Caco-2 (cell line): ENCODE results near the gene LRGUK. TPM values are rescaled to one million over a fixed set of nuclear protein-coding genes. Genes with fewer than 3 reads are reported as not detected.

Source experiments
- BruUV-seq: library from RNA; stranded (reverse); fragments of 400-500 nt; replicated peaks from 2 replicates; lab custom pipeline; 2021; lab: Mats Ljungman, UMichigan
- CTCF ChIA-PET: fragments of 300-600 bp; sonication (Branson Sonifier 250); formaldehyde crosslinking; loops from one replicate; lab custom pipeline; 2022; ENCODE audit warnings: antibody characterized with exemption; lab: Charles Lee
- POLR2A ChIA-PET: fragments of 300-600 bp; sonication (Branson Sonifier 250); formaldehyde crosslinking; loops from one replicate; lab custom pipeline; 2022; ENCODE audit warnings: antibody characterized with exemption; lab: Charles Lee
- DNase-seq, 2 experiments: peaks; one replicate each; pipeline versions ENCODE4 v3.0.0 to v3.0.0-alpha.2; 2020 to 2022
- H3K27me3 ChIP-seq: replicated peaks from 2 replicates; pipeline ENCODE4 v1.6.0; 2011; ENCODE audit warnings: low read length; ENCODE audit not compliant: control insufficient read depth, insufficient read depth
- H3K36me3 ChIP-seq: 2 replicates; pipeline ENCODE4 v1.5.1; 2011; ENCODE audit warnings: low read length; ENCODE audit not compliant: control insufficient read depth, insufficient read depth
- H3K4me1 ChIP-seq: fragments of 250-450 bp; sonication (Bioruptor Pico); 2 replicates; pipeline ENCODE4 v1.5.1; 2020; ENCODE audit warnings: mild to moderate bottlenecking
- H3K4me3 ChIP-seq: 2 replicates; pipeline ENCODE4 v1.5.1; 2011; ENCODE audit warnings: low read depth, mild to moderate bottlenecking, control low read depth, low read length
- H3K9me3 ChIP-seq: fragments of 250-450 bp; sonication (Bioruptor Pico); 2 replicates; pipeline ENCODE4 v1.5.1; 2020; ENCODE audit warnings: mild to moderate bottlenecking, moderate library complexity
- H3K27ac Mint-ChIP-seq: one replicate; pipeline ENCODE4 v1.8.0; 2022; ENCODE audit warnings: mixed read lengths; ENCODE audit not compliant: unreplicated experiment
- H3K27me3 Mint-ChIP-seq: one replicate; pipeline ENCODE4 v1.8.0; 2022; ENCODE audit warnings: mixed read lengths; ENCODE audit not compliant: insufficient read depth, unreplicated experiment
- H3K36me3 Mint-ChIP-seq: one replicate; pipeline ENCODE4 v1.8.0; 2022; ENCODE audit warnings: mild to moderate bottlenecking, mixed read lengths; ENCODE audit not compliant: insufficient read depth, unreplicated experiment
- H3K4me1 Mint-ChIP-seq: one replicate; pipeline ENCODE4 v1.8.0; 2022; ENCODE audit warnings: low read depth, mixed read lengths; ENCODE audit not compliant: unreplicated experiment
- H3K4me3 Mint-ChIP-seq: one replicate; pipeline ENCODE4 v1.8.0; 2022; ENCODE audit warnings: mild to moderate bottlenecking, moderate library complexity, mixed read lengths; ENCODE audit not compliant: unreplicated experiment
- H3K9me3 Mint-ChIP-seq: one replicate; pipeline ENCODE4 v1.8.0; 2022; ENCODE audit warnings: mixed read lengths; ENCODE audit not compliant: unreplicated experiment
- CTCF ChIP-seq, 2 experiments: fragments of 200-600 bp in 1 of 2; IDR thresholded peaks; 1 replicate in 1 of 2; 2 replicates in 1 of 2; pipeline versions ENCODE4 v1.5.1 to v1.8.0; 2011 to 2022; ENCODE audit warnings: antibody characterized with exemption in 1 of 2, control low read depth in 1 of 2, inconsistent platforms in 1 of 2, low read depth in 1 of 2, low read length in 1 of 2, mild to moderate bottlenecking in 1 of 2, moderate library complexity in 1 of 2; ENCODE audit not compliant: insufficient read depth in 1 of 2, severe bottlenecking in 1 of 2, unreplicated experiment in 1 of 2
- intact Hi-C: fragments of 100-400 bp; cut with micrococcal nuclease; formaldehyde crosslinking; loops from one replicate; pipeline ENCODE4 v1.10.0; 2022; ENCODE audit not compliant: unreplicated experiment
- total RNA-seq: library from RNA; stranded (reverse); gene quantifications from 2 replicates; pipeline ENCODE4 v1.2.3, GENCODE V29; 2022

Gene LRGUK
- total RNA-seq, 1 experiment from 2014 or later = 0.09 TPM

- Histone ChIP-seq H3K36me3 (no peaks in the 10 kb centered on the region), H3K27me3 (no peaks in the 10 kb centered on the region), H3K9me3 (no peaks in the 10 kb centered on the region), H3K4me3 (no peak overlapping the region), H3K4me1 (no peaks in the 10 kb centered on the region)
- ChIA-PET CTCF (no interaction called here), POLR2A (no interaction called here)
- intact Hi-C loops = no loop called here
- H3K4me3 Mint-ChIP-seq = no peak overlapping the region
- H3K27me3 Mint-ChIP-seq = no peaks in the 10 kb centered on the region
- H3K27ac Mint-ChIP-seq = no peak overlapping the region
- BruUV-seq = no TSS peak
- H3K36me3 Mint-ChIP-seq = peaks cover 14% of the 10 kb centered on the region
- no peaks in the 10 kb centered on the region for H3K4me1 Mint-ChIP-seq
- no peak for TF ChIP-seq CTCF (IDR thresholded peaks at IDR 0.05; ENCODE audit: insufficient read depth in 1 of 2, low read depth in 1 of 2, low read length in 1 of 2, severe bottlenecking in 1 of 2, unreplicated experiment in 1 of 2)
- no peaks in the 10 kb centered on the region for H3K9me3 Mint-ChIP-seq
- no peak for DNase-seq
Observed at GRCh38 chr7:134308548-134308947, 181.4 kb downstream of the LRGUK start.

DNA sequence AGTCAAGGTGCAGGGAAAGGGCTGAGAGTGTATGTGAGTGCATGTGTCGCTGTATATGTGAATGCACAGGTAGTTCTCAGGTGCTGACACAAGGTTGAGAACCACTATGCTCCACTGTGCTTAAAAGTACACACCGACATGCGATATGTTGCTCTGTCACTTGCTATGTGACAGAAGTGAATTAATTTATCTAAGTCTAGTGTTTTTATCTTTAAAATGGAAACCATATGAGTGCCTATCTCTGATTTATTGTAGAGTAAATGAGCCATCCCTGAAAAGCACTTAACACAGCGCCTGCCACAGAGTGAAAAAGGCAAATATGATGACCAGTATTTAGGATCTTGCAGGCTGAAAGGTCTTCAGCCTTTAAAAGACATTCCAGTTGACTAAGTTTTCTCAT is 184.7 kb downstream of the LRGUK start:
- Mint-ChIP-seq H3K4me1 (no peaks in the 10 kb centered on the region), H3K27ac (no peak overlapping the region), H3K36me3 (no peaks in the 10 kb centered on the region), H3K27me3 (no peaks in the 10 kb centered on the region), H3K9me3 (no peaks in the 10 kb centered on the region), H3K4me3 (no peak overlapping the region)
- CTCF ChIA-PET = no interaction called here
- BruUV-seq = no TSS peak
- H3K9me3 ChIP-seq = no peaks in the 10 kb centered on the region
- TF ChIP-seq CTCF (IDR thresholded peaks at IDR 0.05; ENCODE audit: insufficient read depth in 1 of 2, low read depth in 1 of 2, low read length in 1 of 2, severe bottlenecking in 1 of 2, unreplicated experiment in 1 of 2) = no peak
- intact Hi-C loops = no loop called here
- POLR2A ChIA-PET = no interaction called here
- H3K27me3 ChIP-seq = no peaks in the 10 kb centered on the region
- no peak for DNase-seq
- no peak overlapping the region for H3K4me3 ChIP-seq
- H3K4me1 ChIP-seq = no peaks in the 10 kb centered on the region
- no peaks in the 10 kb centered on the region for H3K36me3 ChIP-seq

DNA sequence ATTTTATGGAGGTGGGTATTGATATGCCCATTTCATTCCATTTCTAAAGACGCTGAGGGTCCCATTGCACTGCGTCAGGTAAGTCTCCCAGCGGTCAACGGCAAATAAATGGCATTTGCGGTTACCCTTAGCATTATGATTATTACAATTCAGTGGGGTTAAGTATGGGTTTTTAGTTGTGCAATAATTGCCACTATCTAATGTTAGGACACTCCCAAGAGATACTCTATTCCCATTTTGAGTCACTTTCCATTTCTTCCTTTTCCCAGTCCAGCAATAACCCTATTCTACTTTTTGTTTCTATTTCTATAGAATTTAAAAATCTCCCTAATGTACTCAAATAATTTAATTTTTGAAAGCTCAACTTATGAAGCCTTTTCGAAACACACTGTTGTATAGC is 185.6 kb downstream of the LRGUK start:
- Mint-ChIP-seq H3K27ac (no peak overlapping the region), H3K4me1 (peaks cover 5% of the 10 kb centered on the region), H3K36me3 (no peaks in the 10 kb centered on the region), H3K27me3 (no peaks in the 10 kb centered on the region), H3K4me3 (no peak overlapping the region), H3K9me3 (no peaks in the 10 kb centered on the region)
- intact Hi-C loops = no loop called here
- ChIA-PET POLR2A (no interaction called here), CTCF (no interaction called here)
- Histone ChIP-seq H3K27me3 (no peaks in the 10 kb centered on the region), H3K9me3 (no peaks in the 10 kb centered on the region), H3K4me1 (no peaks in the 10 kb centered on the region), H3K4me3 (no peak overlapping the region), H3K36me3 (no peaks in the 10 kb centered on the region)
- no peak for DNase-seq
- BruUV-seq = no TSS peak
- TF ChIP-seq CTCF (IDR thresholded peaks at IDR 0.05; ENCODE audit: insufficient read depth in 1 of 2, low read depth in 1 of 2, low read length in 1 of 2, severe bottlenecking in 1 of 2, unreplicated experiment in 1 of 2) = no peak
